SU-DHL-6 (cell line): ENCODE measurements around the gene TOLLIP.

ENCODE experiments used
- H2AFZ ChIP-seq: fragments of 200-600 bp; sonication (generic); 2 replicates; pipeline ENCODE4 v1.6.1; 2014; ENCODE audit warnings: low read depth, mild to moderate bottlenecking, moderate library complexity, mixed read lengths, antibody characterized with exemption, low read length; ENCODE audit not compliant: severe bottlenecking
- H3F3A ChIP-seq: fragments of 200-600 bp; shearing (Covaris generic); 2 replicates; pipeline ENCODE4 v1.6.0; 2016; ENCODE audit warnings: antibody characterized with exemption, mild to moderate bottlenecking; ENCODE audit not compliant: insufficient read depth
- H3K27ac ChIP-seq: fragments of 200-600 bp; sonication (generic); 2 replicates; pipeline ENCODE4 v1.5.1; 2016; ENCODE audit warnings: low read depth, mild to moderate bottlenecking, low read length, moderate library complexity, mixed read lengths
- H3K27me3 ChIP-seq: fragments of 200-600 bp; sonication (generic), shearing (Covaris generic); 2 replicates; pipeline ENCODE4 v1.6.0; 2014; ENCODE audit warnings: mild to moderate bottlenecking, low read length
- H3K36me3 ChIP-seq: fragments of 200-600 bp; sonication (generic); 2 replicates; pipeline ENCODE4 v1.6.1; 2014; ENCODE audit warnings: mild to moderate bottlenecking, low read length, mixed read lengths
- H3K4me2 ChIP-seq: fragments of 300-600, 200-600 bp; shearing (Covaris generic), sonication (generic); 2 replicates; pipeline ENCODE4 v1.6.0; 2014; ENCODE audit warnings: low read length, low read depth, mild to moderate bottlenecking; ENCODE audit not compliant: poor library complexity, severe bottlenecking
- H3K4me3 ChIP-seq: fragments of 200-600 bp; sonication (generic); 2 replicates; pipeline ENCODE4 v1.5.1; 2014; ENCODE audit warnings: antibody characterized with exemption, low read length, mild to moderate bottlenecking, mixed read lengths; ENCODE audit not compliant: insufficient read depth, poor library complexity, severe bottlenecking
- H3K79me2 ChIP-seq: fragments of 200-600 bp; sonication (generic); 2 replicates; pipeline ENCODE4 v1.6.1; 2014; ENCODE audit warnings: mild to moderate bottlenecking, low read length, moderate library complexity; ENCODE audit not compliant: insufficient read depth
- H3K9ac ChIP-seq: fragments of 200-600 bp; sonication (generic); 2 replicates; pipeline ENCODE4 v1.7.0; 2014; ENCODE audit warnings: mild to moderate bottlenecking, low read length
- H3K9me2 ChIP-seq: fragments of 200-600 bp; sonication (generic); replicated peaks from 2 replicates; pipeline ENCODE4 v1.6.1; 2014; ENCODE audit warnings: low read length; ENCODE audit not compliant: insufficient read depth
- H3K9me3 ChIP-seq: fragments of 200-600 bp; sonication (generic); 2 replicates; pipeline ENCODE4 v1.6.1; 2014; ENCODE audit warnings: low read length, mixed read lengths; ENCODE audit not compliant: insufficient read depth
- H4K20me1 ChIP-seq: fragments of 200-600 bp; sonication (generic); 2 replicates; pipeline ENCODE4 v1.6.1; 2014; ENCODE audit warnings: low read depth, mild to moderate bottlenecking, antibody characterized with exemption, low read length, moderate library complexity, mixed read lengths
- EZH2phosphoT487 ChIP-seq: fragments of 200-600 bp; sonication (generic), shearing (Covaris generic); conservative IDR thresholded peaks from 2 replicates; pipeline ENCODE4 v1.6.1; 2018; ENCODE audit warnings: mild to moderate bottlenecking, antibody characterized with exemption, low read length, moderate library complexity, mixed read lengths
- TF ChIP-seq, protein P1 (sequence below): fragments of 200-600 bp; sonication (generic); IDR thresholded peaks from one replicate; pipeline ENCODE4 v1.5.1; 2017; ENCODE audit warnings: antibody characterized with exemption, mild to moderate bottlenecking, low read length, moderate library complexity; ENCODE audit not compliant: insufficient read depth, poor library complexity, severe bottlenecking

The TOLLIP gene

DNA sequence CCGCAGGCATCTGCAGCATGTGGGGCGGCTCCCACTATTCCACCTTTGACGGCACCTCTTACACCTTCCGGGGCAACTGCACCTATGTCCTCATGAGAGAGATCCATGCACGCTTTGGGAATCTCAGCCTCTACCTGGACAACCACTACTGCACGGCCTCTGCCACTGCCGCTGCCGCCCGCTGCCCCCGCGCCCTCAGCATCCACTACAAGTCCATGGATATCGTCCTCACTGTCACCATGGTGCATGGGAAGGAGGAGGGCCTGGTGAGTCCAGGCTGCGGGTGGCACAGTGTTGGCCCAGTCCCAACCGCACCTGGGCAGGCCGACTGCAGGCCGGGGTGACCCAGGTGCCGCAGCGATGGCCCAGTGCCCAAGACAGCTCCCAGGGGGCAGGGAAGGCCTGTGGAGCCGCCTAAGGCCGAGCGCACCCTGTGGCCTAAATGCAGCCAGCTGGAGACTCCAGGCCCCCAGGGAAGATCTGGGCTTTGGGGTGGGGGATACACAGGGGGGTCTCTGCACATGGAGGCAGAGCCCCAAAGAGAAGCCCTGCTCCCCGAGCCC lies 55.3 kb downstream of the TOLLIP start:
- no peaks in the 10 kb centered on the region; the same call in 1 of the 2 replicates for H3K9me3 ChIP-seq

DNA sequence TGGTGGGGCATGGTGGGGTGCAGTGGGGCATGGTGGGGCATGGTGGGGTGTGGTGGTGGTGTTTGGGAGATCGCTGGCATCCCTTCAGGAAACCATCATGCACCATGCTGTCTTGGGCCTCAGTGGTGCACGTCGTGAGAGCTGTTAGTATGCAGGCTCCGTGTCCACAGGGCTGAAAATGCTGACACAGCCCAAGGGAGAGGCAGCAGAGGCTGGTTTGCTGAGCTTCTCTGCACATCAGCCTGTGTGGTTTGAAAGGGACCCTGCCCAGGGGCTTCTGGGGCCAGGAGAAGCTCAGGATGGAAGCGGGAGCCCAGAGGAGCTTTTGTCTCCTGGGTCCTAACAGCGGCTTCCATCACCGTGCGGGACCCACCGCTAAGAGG lies 56.3 kb downstream of the TOLLIP start:
- Histone ChIP-seq H3K9me3 (no peaks in the 10 kb centered on the region; the same call in 1 of the 2 replicates), H2AFZ (no peak overlapping the region), H4K20me1 (no peaks in the 10 kb centered on the region), H3K36me3 (no peaks in the 10 kb centered on the region), H3K79me2 (no peaks in the 10 kb centered on the region), H3K4me3 (no peak overlapping the region), H3K9ac (no peak overlapping the region), H3K27ac (no peak overlapping the region), H3K4me2 (no peak overlapping the region), H3K9me2 (no peaks in the 10 kb centered on the region), H3F3A (no peaks in the 10 kb centered on the region), H3K27me3 (no peaks in the 10 kb centered on the region)
- TF ChIP-seq EZH2phosphoT487, result no peak
- TF ChIP-seq, protein P1, sequence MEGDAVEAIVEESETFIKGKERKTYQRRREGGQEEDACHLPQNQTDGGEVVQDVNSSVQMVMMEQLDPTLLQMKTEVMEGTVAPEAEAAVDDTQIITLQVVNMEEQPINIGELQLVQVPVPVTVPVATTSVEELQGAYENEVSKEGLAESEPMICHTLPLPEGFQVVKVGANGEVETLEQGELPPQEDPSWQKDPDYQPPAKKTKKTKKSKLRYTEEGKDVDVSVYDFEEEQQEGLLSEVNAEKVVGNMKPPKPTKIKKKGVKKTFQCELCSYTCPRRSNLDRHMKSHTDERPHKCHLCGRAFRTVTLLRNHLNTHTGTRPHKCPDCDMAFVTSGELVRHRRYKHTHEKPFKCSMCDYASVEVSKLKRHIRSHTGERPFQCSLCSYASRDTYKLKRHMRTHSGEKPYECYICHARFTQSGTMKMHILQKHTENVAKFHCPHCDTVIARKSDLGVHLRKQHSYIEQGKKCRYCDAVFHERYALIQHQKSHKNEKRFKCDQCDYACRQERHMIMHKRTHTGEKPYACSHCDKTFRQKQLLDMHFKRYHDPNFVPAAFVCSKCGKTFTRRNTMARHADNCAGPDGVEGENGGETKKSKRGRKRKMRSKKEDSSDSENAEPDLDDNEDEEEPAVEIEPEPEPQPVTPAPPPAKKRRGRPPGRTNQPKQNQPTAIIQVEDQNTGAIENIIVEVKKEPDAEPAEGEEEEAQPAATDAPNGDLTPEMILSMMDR, result no peak

More for the DNA sequence above, 55.3 kb downstream of the TOLLIP start:
- no peaks in the 10 kb centered on the region for H3K9me2 ChIP-seq
- no peaks in the 10 kb centered on the region for H3K27me3 ChIP-seq
- H3K9ac ChIP-seq, result no peak overlapping the region
- TF ChIP-seq, protein P1, result no peak
- no peak for TF ChIP-seq EZH2phosphoT487
- no peak overlapping the region for H3K4me2 ChIP-seq
- no peaks in the 10 kb centered on the region for H3F3A ChIP-seq
- no peak overlapping the region for H3K27ac ChIP-seq
- H3K36me3 ChIP-seq, result no peaks in the 10 kb centered on the region
- no peaks in the 10 kb centered on the region for H3K79me2 ChIP-seq
- H3K4me3 ChIP-seq, result no peak overlapping the region
- no peak overlapping the region for H2AFZ ChIP-seq
- no peaks in the 10 kb centered on the region for H4K20me1 ChIP-seq

DNA sequence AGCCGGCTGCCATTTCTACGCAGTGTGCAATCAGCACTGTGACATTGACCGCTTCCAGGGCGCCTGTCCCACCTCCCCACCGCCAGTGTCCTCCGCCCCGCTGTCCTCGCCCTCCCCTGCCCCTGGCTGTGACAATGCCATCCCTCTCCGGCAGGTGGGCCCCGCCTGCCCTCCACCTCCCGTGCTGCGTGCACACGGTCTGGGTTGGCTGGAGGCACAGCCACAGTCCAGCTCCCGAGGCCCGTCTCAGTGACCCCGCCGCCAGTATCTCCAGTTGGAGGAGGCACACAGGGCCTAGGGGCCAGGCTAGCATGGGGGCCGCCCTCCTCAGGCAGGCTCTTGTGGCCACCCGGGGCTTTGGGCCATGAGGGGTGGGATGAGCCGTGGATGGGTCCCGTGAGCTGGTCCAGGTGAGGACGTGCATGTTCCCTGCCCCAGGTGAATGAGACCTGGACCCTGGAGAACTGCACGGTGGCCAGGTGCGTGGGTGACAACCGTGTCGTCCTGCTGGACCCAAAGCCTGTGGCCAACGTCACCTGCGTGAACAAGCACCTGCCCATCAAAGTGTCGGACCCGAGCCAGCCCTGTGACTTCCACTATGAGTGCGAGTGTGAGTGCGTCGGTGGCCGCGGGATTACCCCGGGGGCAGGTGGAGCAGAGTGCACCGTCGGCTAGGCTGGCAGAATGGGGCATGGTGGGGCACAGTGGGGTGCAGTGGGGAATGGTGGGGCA lies 56.9 kb downstream of the TOLLIP start:
- Histone ChIP-seq H3K9me3 (no peaks in the 10 kb centered on the region; the same call in 1 of the 2 replicates), H2AFZ (no peak overlapping the region), H3F3A (no peaks in the 10 kb centered on the region), H3K27ac (no peak overlapping the region), H3K9me2 (no peaks in the 10 kb centered on the region), H3K4me2 (no peak overlapping the region), H4K20me1 (no peaks in the 10 kb centered on the region), H3K79me2 (no peaks in the 10 kb centered on the region), H3K36me3 (no peaks in the 10 kb centered on the region), H3K27me3 (no peaks in the 10 kb centered on the region), H3K4me3 (no peak overlapping the region), H3K9ac (no peak overlapping the region)
- TF ChIP-seq EZH2phosphoT487, result no peak
- TF ChIP-seq, protein P1, result no peak
